ENCODE results near the gene MB21D2.
A peak's percentile ranks its signal among the peaks of the same experiment; 100 is the strongest.

Gene MB21D2

GRCh38 chr3:192812743-192813383 lies 104.8 kb downstream of the MB21D2 start:
- peak; percentile 87 for DNase-seq (ENCODE audit: low read depth)
- H3K4me3 ChIP-seq (ENCODE audit: low read depth, low read length), result no peak overlapping the region
- TF ChIP-seq CTCF (conservative IDR thresholded peaks at IDR 0.05; ENCODE audit: low read depth, low read length), result peak; percentile 74

GRCh38 chr3:192805711-192806110 lies 111.9 kb downstream of the MB21D2 start:
- no peak for TF ChIP-seq CTCF (conservative IDR thresholded peaks at IDR 0.05; ENCODE audit: low read depth, low read length)

GRCh38 chr3:192804502-192804901 lies 113.2 kb downstream of the MB21D2 start:
- no peak for TF ChIP-seq CTCF (conservative IDR thresholded peaks at IDR 0.05; ENCODE audit: low read depth, low read length)
- no peak overlapping the region for H3K4me3 ChIP-seq (ENCODE audit: low read depth, low read length)
- no peak for DNase-seq (ENCODE audit: low read depth)

More at GRCh38 chr3:192805711-192806110, 111.9 kb downstream of the MB21D2 start:
- H3K4me3 ChIP-seq (ENCODE audit: low read depth, low read length), result no peak overlapping the region
- no peak for DNase-seq (ENCODE audit: low read depth)

GRCh38 chr3:192802957-192803899 lies 114.4 kb downstream of the MB21D2 start:
- peak; percentile 83 for DNase-seq (ENCODE audit: low read depth)
- peak; percentile 63 for TF ChIP-seq CTCF (conservative IDR thresholded peaks at IDR 0.05; ENCODE audit: low read depth, low read length)
- no peak overlapping the region for H3K4me3 ChIP-seq (ENCODE audit: low read depth, low read length)

GRCh38 chr3:192801985-192802384 lies 115.7 kb downstream of the MB21D2 start:
- no peak for TF ChIP-seq CTCF (conservative IDR thresholded peaks at IDR 0.05; ENCODE audit: low read depth, low read length)

GRCh38 chr3:192799721-192800120 lies 117.9 kb downstream of the MB21D2 start:
- H3K4me3 ChIP-seq (ENCODE audit: low read depth, low read length), result no peak overlapping the region
- no peak for TF ChIP-seq CTCF (conservative IDR thresholded peaks at IDR 0.05; ENCODE audit: low read depth, low read length)
- DNase-seq (ENCODE audit: low read depth), result no peak

More at GRCh38 chr3:192801985-192802384, 115.7 kb downstream of the MB21D2 start:
- no peak for DNase-seq (ENCODE audit: low read depth)
- no peak overlapping the region for H3K4me3 ChIP-seq (ENCODE audit: low read depth, low read length)
